Vagina (tissue), 2 donors: ENCODE results near the gene STK11IP.

Source experiments
- POLR2AphosphoS5 ChIP-seq, 2 donors: sonication (generic); formaldehyde crosslinking; IDR thresholded peaks; one replicate each; pipeline ENCODE4 v1.9.0; 2017; ENCODE audit warnings: antibody characterized with exemption in 2 of 2, mild to moderate bottlenecking in 2 of 2, low read depth in 1 of 2; ENCODE audit not compliant: insufficient read depth in 1 of 2
- TF ChIP-seq, protein P1 (sequence below), 3 experiments: fragments of 450-650 bp in 2 of 3; fragments of 200-600 bp in 1 of 3; sonication (generic) in 1 of 3; IDR thresholded peaks; one replicate each; pipeline ENCODE4 v1.5.1; 2017 to 2019; ENCODE audit warnings: antibody characterized with exemption in 3 of 3, mild to moderate bottlenecking in 2 of 3, moderate library complexity in 2 of 3

GRCh38 chr2:219596954-219597551 lies 604 bp upstream of the STK11IP start:
- TF ChIP-seq, protein P1, sequence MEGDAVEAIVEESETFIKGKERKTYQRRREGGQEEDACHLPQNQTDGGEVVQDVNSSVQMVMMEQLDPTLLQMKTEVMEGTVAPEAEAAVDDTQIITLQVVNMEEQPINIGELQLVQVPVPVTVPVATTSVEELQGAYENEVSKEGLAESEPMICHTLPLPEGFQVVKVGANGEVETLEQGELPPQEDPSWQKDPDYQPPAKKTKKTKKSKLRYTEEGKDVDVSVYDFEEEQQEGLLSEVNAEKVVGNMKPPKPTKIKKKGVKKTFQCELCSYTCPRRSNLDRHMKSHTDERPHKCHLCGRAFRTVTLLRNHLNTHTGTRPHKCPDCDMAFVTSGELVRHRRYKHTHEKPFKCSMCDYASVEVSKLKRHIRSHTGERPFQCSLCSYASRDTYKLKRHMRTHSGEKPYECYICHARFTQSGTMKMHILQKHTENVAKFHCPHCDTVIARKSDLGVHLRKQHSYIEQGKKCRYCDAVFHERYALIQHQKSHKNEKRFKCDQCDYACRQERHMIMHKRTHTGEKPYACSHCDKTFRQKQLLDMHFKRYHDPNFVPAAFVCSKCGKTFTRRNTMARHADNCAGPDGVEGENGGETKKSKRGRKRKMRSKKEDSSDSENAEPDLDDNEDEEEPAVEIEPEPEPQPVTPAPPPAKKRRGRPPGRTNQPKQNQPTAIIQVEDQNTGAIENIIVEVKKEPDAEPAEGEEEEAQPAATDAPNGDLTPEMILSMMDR (IDR thresholded peaks at IDR 0.05): no peak
- no peak for TF ChIP-seq POLR2AphosphoS5 (IDR thresholded peaks at IDR 0.05; ENCODE audit: insufficient read depth in 1 of 2, low read depth in 1 of 2)
